Forelimb muscle (tissue), 1 donor: ENCODE results near the gene RAD54L. TPM values are rescaled to one million over a fixed set of nuclear protein-coding genes. Genes with fewer than 3 reads are reported as not detected.
"Not testable (repeated sequence)": the region's sequence is repeated elsewhere in the genome, so short reads cannot be mapped to it uniquely, and the experiment has no call there.

Experiments used
- DNase-seq: peaks from one replicate; pipeline ENCODE4 v3.0.0-alpha.2; 2013; ENCODE audit warnings: low read depth
- polyA plus RNA-seq: library from polyadenylated mRNA; unstranded; fragments of 120-200 nt; gene quantifications from one replicate; pipeline ENCODE4 v1.2.1, GENCODE V29; 2013; ENCODE audit not compliant: insufficient read length

Gene RAD54L
- 5.5 TPM for polyA plus RNA-seq

DNA sequence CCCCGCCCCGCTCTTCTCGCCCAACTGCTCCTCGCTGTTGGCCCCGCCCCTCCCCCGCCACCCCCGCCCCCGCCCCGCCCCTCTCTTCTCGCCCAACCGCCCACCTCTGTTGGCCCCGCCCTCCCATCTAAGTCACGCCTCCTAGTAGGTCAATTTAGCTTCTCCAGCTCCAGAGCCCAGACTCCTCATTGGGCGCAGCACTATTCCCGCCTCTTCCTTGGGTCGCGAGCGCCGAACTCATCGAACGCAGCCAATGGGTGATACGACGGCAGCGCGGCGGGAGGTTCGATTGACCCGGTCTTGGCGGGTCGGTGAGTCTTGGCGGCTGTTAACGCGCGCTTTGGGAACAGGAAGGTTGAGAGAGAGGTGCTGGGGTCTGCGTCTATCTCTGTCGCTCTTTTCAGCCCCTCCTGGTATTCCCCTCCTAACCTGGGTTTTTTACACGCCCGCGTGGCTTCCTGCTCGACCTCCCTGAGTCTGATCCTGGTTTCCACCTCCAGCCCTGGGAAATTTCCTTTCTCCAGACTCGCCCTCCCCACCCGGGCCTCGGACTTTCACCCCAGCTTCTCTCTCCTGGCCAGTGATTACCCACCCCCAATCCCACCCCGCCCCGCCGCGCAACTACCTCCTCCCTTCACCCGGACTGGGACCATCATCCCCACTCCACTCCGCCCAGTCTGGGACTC, at the start of gene RAD54L:
RAD54L (plus strand) TSS at position 328 of the 686 bp plus-strand sequence. CDS start 643 bp downstream, outside the sequence.
- DNase-seq, result peak; percentile 91

GRCh38 chr1:46197964-46198811, 49.4 kb upstream of the RAD54L start, which contains the start of gene POMGNT1:
POMGNT1 (minus strand) TSS chr1:46198434; CDS start chr1:46197821, 613 bp downstream.
- no peak for DNase-seq

DNA sequence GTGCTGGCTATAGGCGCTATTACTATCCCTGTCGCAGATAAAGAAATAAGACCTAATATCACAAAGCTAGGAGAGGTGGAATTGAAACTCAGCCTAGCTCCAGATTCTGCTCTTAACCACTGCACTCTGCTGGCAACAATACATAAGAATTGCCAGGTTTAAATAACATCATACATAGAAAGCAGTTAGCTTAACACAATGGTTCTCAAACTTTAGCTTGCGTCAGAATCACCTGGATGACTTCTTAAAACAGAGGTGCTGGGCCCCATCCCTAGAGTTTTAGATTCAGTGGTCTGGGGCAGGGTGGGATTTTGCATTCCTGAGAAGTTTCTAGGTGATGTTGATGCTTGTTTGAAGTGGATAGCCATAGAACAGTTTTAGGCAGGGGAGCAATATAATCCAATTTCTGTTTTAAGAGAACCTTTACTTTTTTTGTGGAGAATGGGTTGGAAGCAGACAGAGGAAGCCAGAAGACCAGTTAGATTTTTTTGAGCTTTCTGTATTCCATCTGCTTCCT, 48.3 kb upstream of the RAD54L start:
- DNase-seq, result no peak

GRCh38 chr1:46203738-46204405, 43.7 kb upstream of the RAD54L start:
- no peak for DNase-seq

- no peak for DNase-seq
Observed at GRCh38 chr1:46204406-46204742, 43.2 kb upstream of the RAD54L start.

DNA sequence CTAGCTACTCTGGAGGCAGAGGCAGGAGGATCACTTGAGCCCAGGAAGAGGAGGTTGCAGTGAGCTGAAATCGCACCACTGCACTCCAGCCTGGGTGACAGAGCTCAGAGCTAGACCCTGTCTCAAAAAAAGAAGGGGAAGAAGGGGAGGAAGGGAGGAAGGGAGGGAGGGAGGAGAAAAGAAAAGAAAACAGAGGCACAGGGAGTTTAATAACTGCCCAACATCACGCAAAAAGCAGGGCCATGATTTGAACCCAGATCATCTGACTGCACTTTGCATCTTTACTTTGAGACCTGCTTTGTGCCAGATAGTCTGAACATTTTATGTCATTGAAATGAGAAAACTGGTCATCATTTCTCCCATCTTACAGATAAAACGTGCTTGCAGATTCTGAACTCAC, 42.4 kb upstream of the RAD54L start:
- no peak for DNase-seq

DNA sequence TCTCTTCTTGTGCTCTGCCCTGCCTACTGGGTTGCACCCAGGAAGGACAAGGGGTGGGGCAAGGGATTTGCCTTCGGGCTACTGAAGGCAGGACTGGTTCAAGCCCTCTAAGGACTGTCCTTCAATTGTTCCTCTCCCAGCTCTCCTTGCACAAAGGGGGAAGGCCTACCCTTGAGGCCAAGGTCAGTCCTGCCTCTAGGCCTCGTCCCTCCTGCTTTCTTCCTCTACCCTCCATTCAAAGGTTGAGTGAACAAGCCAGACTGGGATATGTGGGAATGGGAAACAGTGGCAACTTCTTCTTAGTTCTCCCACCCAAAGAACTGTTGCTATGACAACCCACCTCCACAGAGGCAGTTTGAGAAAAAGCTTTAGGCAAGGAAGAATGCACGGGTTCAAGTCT, 41.8 kb upstream of the RAD54L start:
- DNase-seq, result no peak

DNA sequence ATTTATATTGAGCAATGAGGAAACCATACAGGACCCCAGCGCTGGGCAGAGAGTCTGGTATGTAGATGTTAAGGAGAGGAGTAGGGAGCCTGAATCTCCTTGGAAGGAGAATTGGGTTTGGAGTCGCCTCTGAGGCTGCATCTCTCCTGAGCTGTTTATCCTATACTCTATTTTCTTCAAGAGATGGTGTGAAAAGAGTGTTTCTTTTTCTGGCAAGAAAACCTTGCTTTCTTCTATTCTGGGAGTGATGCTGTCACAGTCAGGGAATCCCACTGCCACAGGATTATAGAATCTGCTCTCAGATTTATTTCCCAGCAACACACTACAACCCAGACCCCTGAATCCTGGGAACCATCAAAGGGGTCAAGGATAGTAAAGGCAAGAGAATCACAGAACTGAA, 41.2 kb upstream of the RAD54L start:
- no peak for DNase-seq

DNA sequence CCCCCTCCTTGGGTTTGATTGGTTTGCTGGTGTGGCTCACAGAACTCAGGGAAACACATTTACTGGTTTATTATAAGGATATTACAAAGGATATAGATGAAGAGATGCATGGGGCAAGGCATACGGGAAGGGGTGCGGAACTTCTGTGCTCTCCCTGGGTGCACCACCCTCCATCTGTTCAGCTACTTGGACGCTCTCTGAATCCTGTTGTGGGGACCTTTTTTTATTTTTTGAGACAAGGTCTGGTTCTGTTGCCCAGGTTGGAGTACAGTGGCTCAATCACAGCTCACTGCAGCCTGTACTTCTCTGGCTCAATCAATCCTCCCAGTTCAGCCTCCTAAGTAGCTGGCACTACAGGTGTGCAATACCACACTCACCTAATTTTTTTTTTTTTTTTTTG, 37.0 kb upstream of the RAD54L start:
- no peak for DNase-seq

DNA sequence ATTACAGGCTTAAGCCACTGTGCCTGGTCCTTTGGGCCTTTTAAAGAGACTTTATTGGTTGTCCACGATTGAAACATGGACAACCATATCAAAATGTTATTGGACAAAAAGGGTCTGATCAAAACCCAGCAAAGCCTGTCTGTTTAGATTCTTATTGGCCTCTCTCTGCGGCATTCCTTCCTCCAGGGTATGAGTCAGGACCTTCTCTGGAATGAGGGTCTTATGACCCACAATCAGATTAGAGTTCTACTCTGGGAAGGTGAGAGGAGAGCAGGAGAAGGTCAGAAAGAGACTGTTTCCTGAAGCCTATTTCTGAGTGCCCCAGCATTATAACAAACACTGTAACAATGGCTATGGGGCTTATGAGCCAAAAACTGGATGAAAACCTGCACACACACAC, 36.5 kb upstream of the RAD54L start:
- DNase-seq, result no peak

GRCh38 chr1:46215504-46215903, 32.1 kb upstream of the RAD54L start:
- no peak for DNase-seq

DNA sequence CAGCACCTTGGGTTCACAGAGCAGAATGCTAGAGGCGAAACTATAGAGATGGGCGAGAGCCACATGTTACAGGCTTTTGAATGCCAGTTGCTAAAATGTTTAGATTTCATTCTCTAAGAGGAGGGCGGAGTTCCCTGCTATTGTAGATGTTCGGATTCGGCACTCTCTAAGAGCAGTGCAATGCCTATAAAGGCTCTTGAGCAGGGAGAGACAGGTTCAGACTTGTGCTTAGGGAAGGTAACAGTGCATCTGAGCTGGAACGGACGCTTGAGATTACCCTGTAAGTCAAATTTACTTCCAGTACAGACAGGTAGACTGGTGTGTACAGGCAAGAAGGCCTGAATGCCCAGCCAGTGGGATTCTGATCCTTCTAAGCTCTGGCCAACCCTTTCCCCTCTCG, 29.1 kb upstream of the RAD54L start:
- DNase-seq, result no peak

- no peak for DNase-seq
Observed at GRCh38 chr1:46219551-46220520, 27.7 kb upstream of the RAD54L start.

GRCh38 chr1:46220808-46221207, 26.8 kb upstream of the RAD54L start:
- no peak for DNase-seq

DNA sequence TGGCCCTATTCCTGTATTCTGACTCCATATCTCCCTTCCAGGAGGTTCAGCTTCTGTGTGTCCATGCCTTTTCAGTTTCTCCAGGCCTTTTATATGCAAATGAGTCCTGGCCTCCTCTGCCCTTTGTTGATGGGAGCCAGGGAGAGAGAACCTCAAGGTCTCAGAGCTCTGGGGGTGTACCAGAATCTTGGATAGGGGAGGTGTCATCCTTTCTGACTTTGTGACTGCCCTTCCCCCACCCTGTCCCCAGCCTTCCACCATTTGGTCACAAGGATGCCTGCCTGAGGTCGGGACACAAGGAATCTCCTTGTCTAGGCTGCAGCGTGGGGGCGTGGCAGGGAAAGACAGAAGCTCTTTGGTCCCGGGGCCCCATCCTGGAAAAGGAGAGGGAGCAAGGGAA, 25.8 kb upstream of the RAD54L start:
- no peak for DNase-seq

GRCh38 chr1:46223055-46223454, 24.5 kb upstream of the RAD54L start:
- not testable (repeated sequence) for DNase-seq

DNA sequence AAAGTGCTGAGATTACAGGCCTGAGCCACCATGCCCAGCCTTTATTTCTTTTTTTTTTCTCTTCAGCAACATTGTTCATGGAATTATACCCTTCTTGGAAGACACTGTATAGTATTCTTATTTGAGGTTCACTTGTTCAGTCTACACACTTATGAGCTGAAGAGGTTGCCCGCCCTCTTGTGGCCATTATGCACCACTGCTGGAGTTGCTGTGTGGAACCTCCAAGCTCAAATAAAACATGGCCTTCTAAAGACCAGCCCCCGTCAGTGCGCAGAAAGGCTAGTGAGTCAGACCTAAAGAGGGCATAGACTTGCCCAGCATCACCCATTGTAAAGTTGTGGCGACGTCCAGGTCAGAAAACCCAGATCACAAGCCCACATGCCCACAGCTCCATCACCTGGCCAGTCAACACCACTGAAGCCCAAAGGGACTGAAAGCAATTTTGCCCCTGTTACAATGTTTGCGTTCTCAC, 24.1 kb upstream of the RAD54L start:
- no peak for DNase-seq

- DNase-seq, result no peak
Observed at GRCh38 chr1:46224966-46225365, 22.6 kb upstream of the RAD54L start.

DNA sequence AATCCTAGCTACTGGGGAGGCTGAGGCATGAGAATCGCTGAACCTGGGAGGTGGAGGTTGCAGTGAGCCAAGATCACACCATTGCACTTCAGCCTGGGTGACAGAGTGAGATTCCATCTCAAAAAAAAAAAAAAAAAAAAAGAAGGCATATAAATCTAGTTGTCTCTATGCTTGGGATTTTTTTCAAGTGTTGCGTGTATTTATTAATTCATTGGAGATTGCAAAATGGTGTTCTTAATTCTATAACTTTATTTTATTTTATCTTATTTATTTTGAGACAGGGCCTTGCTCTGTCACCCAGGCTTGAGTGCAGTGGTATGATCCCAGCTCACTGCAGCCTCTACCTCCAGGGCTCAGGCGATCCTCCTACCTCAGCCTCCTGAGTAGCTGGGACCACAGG, 16.3 kb upstream of the RAD54L start:
- not testable (repeated sequence) for DNase-seq

- no peak for DNase-seq
Observed at GRCh38 chr1:46236882-46237281, 10.7 kb upstream of the RAD54L start.

- DNase-seq, result not testable (repeated sequence)
Observed at GRCh38 chr1:46238865-46239264, 8.7 kb upstream of the RAD54L start.
